Measurements from ENCODE around the gene SSTR3.

DNA sequence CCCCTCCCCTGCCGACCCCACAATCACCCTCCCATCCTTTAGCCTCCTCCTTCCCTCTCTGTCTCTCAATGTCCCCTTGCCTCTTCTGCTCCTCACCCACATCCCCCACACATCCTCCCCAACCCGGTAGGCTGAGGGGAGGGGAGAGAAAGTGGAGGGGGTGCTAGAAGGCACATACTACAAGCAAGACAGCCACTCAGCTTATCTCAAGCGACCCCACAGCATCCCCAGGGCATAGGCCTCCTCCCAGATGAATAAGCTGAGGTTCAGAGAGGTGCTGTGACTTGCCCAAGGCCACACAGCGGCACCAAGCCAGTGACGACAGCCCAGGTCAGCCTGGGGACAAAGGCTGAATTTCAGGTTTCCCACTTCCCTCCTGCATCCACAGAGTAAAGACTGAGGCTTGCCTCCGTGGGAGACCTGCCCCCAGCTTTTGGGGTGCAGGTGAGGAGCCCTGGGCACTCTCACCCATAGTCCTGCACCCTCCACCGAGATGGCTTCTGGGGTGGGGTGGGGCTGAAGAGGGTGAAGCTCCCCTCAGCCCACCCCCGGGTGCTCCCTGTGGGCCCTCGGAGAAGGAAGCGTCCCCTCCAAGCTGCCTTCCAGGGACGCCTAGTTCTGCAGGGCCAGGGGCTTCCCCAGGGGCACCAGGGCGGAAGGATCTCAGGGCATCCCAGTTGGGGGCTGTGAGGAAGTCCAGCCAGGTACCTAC is 31.3 kb upstream of the SSTR3 start:
- TF ChIP-seq, protein P1, sequence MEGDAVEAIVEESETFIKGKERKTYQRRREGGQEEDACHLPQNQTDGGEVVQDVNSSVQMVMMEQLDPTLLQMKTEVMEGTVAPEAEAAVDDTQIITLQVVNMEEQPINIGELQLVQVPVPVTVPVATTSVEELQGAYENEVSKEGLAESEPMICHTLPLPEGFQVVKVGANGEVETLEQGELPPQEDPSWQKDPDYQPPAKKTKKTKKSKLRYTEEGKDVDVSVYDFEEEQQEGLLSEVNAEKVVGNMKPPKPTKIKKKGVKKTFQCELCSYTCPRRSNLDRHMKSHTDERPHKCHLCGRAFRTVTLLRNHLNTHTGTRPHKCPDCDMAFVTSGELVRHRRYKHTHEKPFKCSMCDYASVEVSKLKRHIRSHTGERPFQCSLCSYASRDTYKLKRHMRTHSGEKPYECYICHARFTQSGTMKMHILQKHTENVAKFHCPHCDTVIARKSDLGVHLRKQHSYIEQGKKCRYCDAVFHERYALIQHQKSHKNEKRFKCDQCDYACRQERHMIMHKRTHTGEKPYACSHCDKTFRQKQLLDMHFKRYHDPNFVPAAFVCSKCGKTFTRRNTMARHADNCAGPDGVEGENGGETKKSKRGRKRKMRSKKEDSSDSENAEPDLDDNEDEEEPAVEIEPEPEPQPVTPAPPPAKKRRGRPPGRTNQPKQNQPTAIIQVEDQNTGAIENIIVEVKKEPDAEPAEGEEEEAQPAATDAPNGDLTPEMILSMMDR (conservative IDR thresholded peaks at IDR 0.05; ENCODE audit: low read depth, low read length): no peak
- TF ChIP-seq CHD1 (IDR thresholded peaks at IDR 0.05; ENCODE audit: low read depth, low read length): no peak
- TF ChIP-seq, protein P2, sequence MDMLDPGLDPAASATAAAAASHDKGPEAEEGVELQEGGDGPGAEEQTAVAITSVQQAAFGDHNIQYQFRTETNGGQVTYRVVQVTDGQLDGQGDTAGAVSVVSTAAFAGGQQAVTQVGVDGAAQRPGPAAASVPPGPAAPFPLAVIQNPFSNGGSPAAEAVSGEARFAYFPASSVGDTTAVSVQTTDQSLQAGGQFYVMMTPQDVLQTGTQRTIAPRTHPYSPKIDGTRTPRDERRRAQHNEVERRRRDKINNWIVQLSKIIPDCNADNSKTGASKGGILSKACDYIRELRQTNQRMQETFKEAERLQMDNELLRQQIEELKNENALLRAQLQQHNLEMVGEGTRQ (IDR thresholded peaks at IDR 0.05; ENCODE audit: low read depth, low read length): no peak
- TF ChIP-seq RAD21 (IDR thresholded peaks at IDR 0.05; ENCODE audit: low read length): no peak
